SK-N-SH (cell line): Measurements from ENCODE around the gene SMIM36. TPM values are rescaled to one million over a fixed set of nuclear protein-coding genes. Genes with fewer than 3 reads are reported as not detected.

Experiments
- CTCF ChIA-PET: fragments of 300-600, 350-600 bp; formaldehyde crosslinking; extraction: SDS; loops from one replicate; lab custom pipeline; 2021; lab: Yijun Ruan, JAX
- POLR2A ChIA-PET: fragments of 350-600 bp; sonication (Branson Sonifier 250); formaldehyde crosslinking; extraction: SDS; loops from one replicate; lab custom pipeline; 2020; ENCODE audit warnings: antibody characterized with exemption, inconsistent platforms; lab: Yijun Ruan, JAX
- DNase-seq: peaks from one replicate; pipeline ENCODE4 v3.0.0; 2012
- H2AFZ ChIP-seq: fragments of 200-600 bp; sonication (generic); 2 replicates; pipeline ENCODE4 v1.8.1; 2016; ENCODE audit warnings: antibody characterized with exemption, mild to moderate bottlenecking, low read depth
- H3F3A ChIP-seq: fragments of 200-600 bp; sonication (generic); replicated peaks from 2 replicates; pipeline ENCODE3; 2016; ENCODE audit warnings: antibody characterized with exemption, mild to moderate bottlenecking; ENCODE audit not compliant: insufficient read depth
- H3K27ac ChIP-seq, 2 experiments: fragments of 200-500 bp in 1 of 2; fragments of 200-600 bp in 1 of 2; sonication (Bioruptor generic) in 1 of 2; sonication (generic), shearing (Covaris generic) in 1 of 2; 2 replicates each; pipeline versions ENCODE4 v1.5.1 to v1.6.1; 2014 to 2016; ENCODE audit warnings: low read depth in 2 of 2, inconsistent platforms in 1 of 2, low read length in 1 of 2, mild to moderate bottlenecking in 1 of 2, mixed read lengths in 1 of 2
- H3K27me3 ChIP-seq: fragments of 200-600 bp; sonication (generic), shearing (Covaris generic); 2 replicates; pipeline ENCODE4 v1.6.1; 2016; ENCODE audit warnings: mixed run types; ENCODE audit not compliant: insufficient read depth
- H3K36me3 ChIP-seq, 2 experiments: fragments of 200-500 bp in 1 of 2; fragments of 200-600 bp in 1 of 2; sonication (Bioruptor generic) in 1 of 2; sonication (generic) in 1 of 2; replicated peaks in 1 of 2; 2 replicates each; pipeline versions ENCODE3 to v1.5.1; 2014 to 2016; ENCODE audit warnings: low read length in 1 of 2, mild to moderate bottlenecking in 1 of 2; ENCODE audit not compliant: insufficient read depth in 2 of 2, control insufficient read depth in 1 of 2
- H3K4me1 ChIP-seq, 2 experiments: fragments of 200-500 bp in 1 of 2; fragments of 200-600 bp in 1 of 2; sonication (Bioruptor generic) in 1 of 2; sonication (generic), shearing (Covaris generic) in 1 of 2; 2 replicates each; pipeline versions ENCODE4 v1.5.1 to v1.6.1; 2014 to 2016; ENCODE audit warnings: low read depth in 1 of 2, low read length in 1 of 2, mixed run types in 1 of 2; ENCODE audit not compliant: insufficient read depth in 2 of 2, control insufficient read depth in 1 of 2
- H3K4me2 ChIP-seq: fragments of 200-600 bp; sonication (generic), shearing (Covaris generic); 2 replicates; pipeline ENCODE4 v1.6.1; 2017; ENCODE audit warnings: mixed run types
- H3K4me3 ChIP-seq, 2 experiments: fragments of 200-500 bp in 1 of 2; fragments of 200-600 bp in 1 of 2; sonication (Bioruptor generic) in 1 of 2; sonication (generic), shearing (Covaris generic) in 1 of 2; 2 replicates each; pipeline versions ENCODE4 v1.5.1 to v1.8.1; 2014 to 2016; ENCODE audit warnings: low read depth in 2 of 2, inconsistent platforms in 1 of 2, low read length in 1 of 2, mild to moderate bottlenecking in 1 of 2, mixed read lengths in 1 of 2, moderate library complexity in 1 of 2
- H3K79me2 ChIP-seq: fragments of 200-600 bp; sonication (generic); 2 replicates; pipeline ENCODE4 v1.8.1; 2017; ENCODE audit warnings: mild to moderate bottlenecking; ENCODE audit not compliant: insufficient read depth
- H3K9ac ChIP-seq: fragments of 200-600 bp; sonication (generic); 2 replicates; pipeline ENCODE4 v1.6.1; 2017; ENCODE audit warnings: mixed run types
- H3K9me2 ChIP-seq: fragments of 200-600 bp; sonication (generic); 2 replicates; pipeline ENCODE4 v1.6.1; 2017; ENCODE audit warnings: mixed run types
- H3K9me3 ChIP-seq: fragments of 200-600 bp; sonication (generic); 2 replicates; pipeline ENCODE4 v1.6.1; 2017; ENCODE audit warnings: mixed run types, mild to moderate bottlenecking, moderate library complexity
- H4K20me1 ChIP-seq: fragments of 200-600 bp; sonication (generic); 2 replicates; pipeline ENCODE4 v1.6.1; 2017; ENCODE audit warnings: mild to moderate bottlenecking, mixed run types; ENCODE audit not compliant: insufficient read depth
- ELF1 ChIP-seq: IDR thresholded peaks from 2 replicates; pipeline ENCODE4 v1.4.0; 2012
- EP300 ChIP-seq, 2 experiments: IDR thresholded peaks; 2 replicates each; pipeline versions ENCODE4 v1.4.0 to v1.6.1; 2012; ENCODE audit warnings: borderline replicate concordance in 1 of 2, low read depth in 1 of 2, low read length in 1 of 2
- EZH2phosphoT487 ChIP-seq: fragments of 200-600 bp; sonication (generic); IDR thresholded peaks from 2 replicates; pipeline ENCODE4 v1.6.1; 2017; ENCODE audit warnings: low read depth, mixed run types, mild to moderate bottlenecking, antibody characterized with exemption, moderate library complexity, borderline replicate concordance
- FOSL2 ChIP-seq: IDR thresholded peaks from 2 replicates; pipeline ENCODE4 v1.4.0; 2012; ENCODE audit warnings: low read depth, mild to moderate bottlenecking, moderate library complexity, borderline replicate concordance
- FOXJ3 ChIP-seq: sonication (generic); formaldehyde crosslinking; IDR thresholded peaks from 2 replicates; pipeline ENCODE4 v1.5.1; 2020; ENCODE audit warnings: mild to moderate bottlenecking, missing genetic modification reagents
- FOXM1 ChIP-seq: IDR thresholded peaks from 2 replicates; pipeline ENCODE4 v1.4.0; 2012; ENCODE audit warnings: low read depth, mild to moderate bottlenecking
- GABPA ChIP-seq: IDR thresholded peaks from 2 replicates; pipeline ENCODE4 v1.4.0; 2012; ENCODE audit warnings: low read depth, mild to moderate bottlenecking
- IRF3 ChIP-seq: fragments of 150-350 bp; IDR thresholded peaks from 2 replicates; pipeline ENCODE4 v1.6.1; 2016; ENCODE audit warnings: mild to moderate bottlenecking, low read depth, low read length
- JUND ChIP-seq: IDR thresholded peaks from 2 replicates; pipeline ENCODE4 v1.4.0; 2012
- MAX ChIP-seq: IDR thresholded peaks from 2 replicates; pipeline ENCODE4 v1.4.0; 2012; ENCODE audit warnings: low read depth
- MEF2A ChIP-seq: IDR thresholded peaks from 2 replicates; pipeline ENCODE4 v1.4.0; 2012; ENCODE audit warnings: low read depth, borderline replicate concordance
- MXI1 ChIP-seq: IDR thresholded peaks from 2 replicates; pipeline ENCODE4 v1.6.1; 2012; ENCODE audit warnings: mild to moderate bottlenecking, low read depth, low read length, improper control_type of control experiment
- RCOR1 ChIP-seq: fragments of 150-350 bp; IDR thresholded peaks from 2 replicates; pipeline ENCODE4 v1.6.1; 2017; ENCODE audit warnings: antibody characterized with exemption, low read length
- SIN3A ChIP-seq: IDR thresholded peaks from 2 replicates; pipeline ENCODE4 v1.6.1; 2012; ENCODE audit warnings: low read depth, mild to moderate bottlenecking, low read length, moderate library complexity, borderline replicate concordance
- SMC3 ChIP-seq: IDR thresholded peaks from 2 replicates; pipeline ENCODE4 v1.6.1; 2012; ENCODE audit warnings: low read depth, low read length, improper control_type of control experiment
- TCF12 ChIP-seq: IDR thresholded peaks from 2 replicates; pipeline ENCODE4 v1.4.0; 2012
- USF1 ChIP-seq: IDR thresholded peaks from 2 replicates; pipeline ENCODE4 v1.4.0; 2012; ENCODE audit warnings: low read depth, borderline replicate concordance
- YY1 ChIP-seq: IDR thresholded peaks from 2 replicates; pipeline ENCODE4 v1.4.0; 2012; ENCODE audit warnings: low read depth, mild to moderate bottlenecking
- WGBS: methylation state at CpG from one replicate; pipeline ENCODE4 v1.1.6; 2017; ENCODE audit warnings: low lambda C conversion rate; 5-methylcytosine and 5-hydroxymethylcytosine counted together
- polyA plus RNA-seq, 3 experiments: library from polyadenylated mRNA; depleted of rRNA; stranded (reverse); fragments of >200 nt; gene quantifications; 2 replicates each; pipeline ENCODE4 v1.2.3, GENCODE V29; 2012
- TF ChIP-seq, protein P1 (sequence below): fragments of 150-350 bp; IDR thresholded peaks from 2 replicates; pipeline ENCODE4 v1.6.1; 2017; ENCODE audit warnings: antibody characterized with exemption, low read length, low read depth, borderline replicate concordance

The SMIM36 gene
- polyA plus RNA-seq, 1 of the 3 experiments (the other 2 are of a cell fraction): not detected

- H3F3A ChIP-seq: no peaks in the 10 kb centered on the region
- no peak overlapping the region for H3K27ac ChIP-seq
- no peaks in the 10 kb centered on the region for H3K9me3 ChIP-seq
- H3K9ac ChIP-seq: no peak overlapping the region
- H3K4me3 ChIP-seq: no peak overlapping the region
- peaks cover 17% of the 10 kb centered on the region; the same call in 1 of the 2 replicates for H3K27me3 ChIP-seq
- no peak for TF ChIP-seq MXI1
- no peak overlapping the region for H2AFZ ChIP-seq
- no peaks in the 10 kb centered on the region for H3K9me2 ChIP-seq
- peaks cover 0 to 14% of the 10 kb centered on the region in 2 experiments; a peak in 2 of 4 replicates for H3K4me1 ChIP-seq
- ChIA-PET CTCF (no interaction called here), POLR2A (no interaction called here)
- H3K36me3 ChIP-seq: no peaks in the 10 kb centered on the region
- no peaks in the 10 kb centered on the region for H3K79me2 ChIP-seq
- 41% methylated on average over 2 of the region's 2 CpGs for WGBS
- H4K20me1 ChIP-seq: no peaks in the 10 kb centered on the region
- no peak for DNase-seq
- no peak overlapping the region for H3K4me2 ChIP-seq
Measured at GRCh38 chr17:55426851-55427586, 84.2 kb downstream of the SMIM36 start.

- no peak overlapping the region for H2AFZ ChIP-seq
- H3K4me1 ChIP-seq: peaks cover 4 to 6% of the 10 kb centered on the region in 2 experiments; a peak in 3 of 4 replicates
- H3K4me3 ChIP-seq: no peak overlapping the region
- WGBS: 73% methylated on average over 4 of the region's 4 CpGs
- H3K9ac ChIP-seq: no peak overlapping the region
- no peak for TF ChIP-seq GABPA
- TF ChIP-seq, protein P1, sequence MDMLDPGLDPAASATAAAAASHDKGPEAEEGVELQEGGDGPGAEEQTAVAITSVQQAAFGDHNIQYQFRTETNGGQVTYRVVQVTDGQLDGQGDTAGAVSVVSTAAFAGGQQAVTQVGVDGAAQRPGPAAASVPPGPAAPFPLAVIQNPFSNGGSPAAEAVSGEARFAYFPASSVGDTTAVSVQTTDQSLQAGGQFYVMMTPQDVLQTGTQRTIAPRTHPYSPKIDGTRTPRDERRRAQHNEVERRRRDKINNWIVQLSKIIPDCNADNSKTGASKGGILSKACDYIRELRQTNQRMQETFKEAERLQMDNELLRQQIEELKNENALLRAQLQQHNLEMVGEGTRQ: no peak
- no peak for TF ChIP-seq EP300 (IDR thresholded peaks at IDR 0.05; ENCODE audit: borderline replicate concordance in 1 of 2, low read depth in 1 of 2, low read length in 1 of 2)
- no peak for TF ChIP-seq JUND
- TF ChIP-seq IRF3: no peak
- TF ChIP-seq MAX: no peak
- no peak for TF ChIP-seq FOSL2
- no peak for TF ChIP-seq ELF1
- TF ChIP-seq MXI1: no peak
- no peak for TF ChIP-seq FOXM1
- TF ChIP-seq TCF12: no peak
- TF ChIP-seq USF1: no peak
- TF ChIP-seq FOXJ3 (CRISPR knock-in tag): no peak
- TF ChIP-seq EZH2phosphoT487: no peak
- TF ChIP-seq YY1: no peak
- TF ChIP-seq RCOR1: no peak
- no peak for TF ChIP-seq SMC3
- TF ChIP-seq MEF2A: no peak
- no peak for TF ChIP-seq SIN3A
- no peaks in the 10 kb centered on the region for H3F3A ChIP-seq
- POLR2A ChIA-PET: no interaction called here
- H3K9me3 ChIP-seq: no peaks in the 10 kb centered on the region
- no peak for DNase-seq
- no peaks in the 10 kb centered on the region for H3K9me2 ChIP-seq
- no peaks in the 10 kb centered on the region for H4K20me1 ChIP-seq
- H3K4me2 ChIP-seq: no peak overlapping the region
- H3K36me3 ChIP-seq: no peaks in the 10 kb centered on the region
- CTCF ChIA-PET: interaction anchor here (0.7 to 1.5 kb wide), 5 partner anchors 24 to 432 kb away, joined by 3 to 5 read pairs (median 3); no protein-coding TSS in a partner anchor
- H3K27me3 ChIP-seq: peaks cover 17% of the 10 kb centered on the region; the same call in 1 of the 2 replicates
- H3K27ac ChIP-seq: no peak overlapping the region
- H3K79me2 ChIP-seq: peaks cover 12% of the 10 kb centered on the region; the same call in 1 of the 2 replicates
Measured at GRCh38 chr17:55424893-55425540, 86.2 kb downstream of the SMIM36 start.
